ENCODE data around the gene SORCS2. TPM values are rescaled to one million over a fixed set of nuclear protein-coding genes. Genes with fewer than 3 reads are reported as not detected.

SORCS2 gene
- total and polyA plus RNA-seq, 2 of the 8 experiments (the other 6 are each of a cell fraction or from before 2014, with no cell fraction given): 0.36 to 1.8 TPM

- TF ChIP-seq EGR1 (IDR thresholded peaks at IDR 0.05; ENCODE audit: borderline replicate concordance, low read depth, low read length) (no peak), MAFK (IDR thresholded peaks at IDR 0.05; ENCODE audit: low read depth, low read length) (no peak), HDAC6 (IDR thresholded peaks at IDR 0.05; ENCODE audit: low read depth, low read length) (no peak)
Measured at GRCh38 chr4:7196736-7197135, 4.4 kb downstream of the SORCS2 start (continued).
